ENCODE measurements around the gene HS3ST4.
"Not testable (repeated sequence)": the region's sequence is repeated elsewhere in the genome, so short reads cannot be mapped to it uniquely, and the experiment has no call there.

The HS3ST4 gene

GRCh38 chr16:25734430-25735385 lies 42.9 kb downstream of the HS3ST4 start:
- no peak for DNase-seq (ENCODE audit: low spot score)

- DNase-seq (ENCODE audit: low spot score), result no peak
Observed at GRCh38 chr16:25735645-25736044, 43.9 kb downstream of the HS3ST4 start.

- no peak for DNase-seq (ENCODE audit: low spot score)
Observed at GRCh38 chr16:25747160-25747758, 55.5 kb downstream of the HS3ST4 start.

GRCh38 chr16:25748092-25748654 lies 56.4 kb downstream of the HS3ST4 start:
- no peak for DNase-seq (ENCODE audit: low spot score)

DNA sequence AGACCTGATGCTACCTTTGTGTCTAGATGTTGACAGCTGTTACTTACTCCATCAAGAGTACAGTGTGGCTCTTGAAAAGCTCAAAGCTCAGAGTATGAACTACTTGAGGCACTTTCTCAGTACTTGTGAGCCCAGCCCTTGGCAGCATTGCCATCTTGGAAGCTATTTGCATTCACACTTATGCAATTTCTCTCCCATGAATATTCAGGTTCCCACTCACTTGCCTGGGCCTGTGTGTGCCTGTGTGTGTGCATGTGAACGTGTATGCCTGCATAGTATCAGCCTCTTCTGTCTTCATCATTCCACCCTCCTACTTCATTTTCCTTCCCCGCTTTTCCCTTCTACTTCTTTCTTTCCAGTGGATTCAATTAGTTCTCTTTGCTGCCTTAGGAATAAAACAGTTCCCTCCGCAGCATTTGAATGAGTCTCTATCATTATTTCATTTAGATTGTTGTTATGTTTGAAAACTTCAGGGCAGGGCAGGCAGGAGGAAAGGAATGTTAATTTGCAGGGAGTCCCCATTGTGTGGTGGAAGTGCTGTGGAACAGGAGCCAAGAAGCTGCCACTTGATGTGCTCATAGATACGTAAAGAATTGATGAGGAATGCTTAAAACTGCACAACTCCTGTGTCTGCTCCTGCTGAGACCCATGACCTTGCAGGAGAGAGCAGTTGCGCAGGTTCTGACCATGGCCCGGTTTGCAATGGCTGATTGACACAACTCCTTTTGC lies 58.9 kb downstream of the HS3ST4 start:
- no peak for DNase-seq (ENCODE audit: low spot score)

- DNase-seq (ENCODE audit: low spot score), result no peak
Observed at GRCh38 chr16:25751230-25751835, 59.6 kb downstream of the HS3ST4 start.

DNA sequence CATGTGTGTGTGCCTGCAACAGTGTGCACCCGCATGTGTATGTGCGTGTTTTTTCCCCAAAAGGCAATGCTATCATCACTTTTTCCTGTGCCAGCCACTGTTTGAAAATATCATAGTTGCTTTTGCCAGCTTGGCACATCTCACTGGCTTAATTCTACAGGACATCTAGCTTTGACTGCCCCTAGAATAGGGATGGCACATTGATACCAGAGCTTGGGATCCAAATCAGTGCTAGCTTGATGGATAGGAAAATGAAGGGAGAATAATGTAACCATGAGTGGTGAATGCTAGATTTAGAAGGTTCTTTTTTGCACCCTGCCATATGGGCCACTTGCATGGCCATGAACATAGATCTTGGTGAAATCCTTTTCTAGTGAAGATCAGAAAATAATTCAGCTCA lies 72.7 kb downstream of the HS3ST4 start:
- DNase-seq (ENCODE audit: low spot score), result no peak

- no peak for DNase-seq (ENCODE audit: low spot score)
Observed at GRCh38 chr16:25771216-25771615, 79.5 kb downstream of the HS3ST4 start.

DNA sequence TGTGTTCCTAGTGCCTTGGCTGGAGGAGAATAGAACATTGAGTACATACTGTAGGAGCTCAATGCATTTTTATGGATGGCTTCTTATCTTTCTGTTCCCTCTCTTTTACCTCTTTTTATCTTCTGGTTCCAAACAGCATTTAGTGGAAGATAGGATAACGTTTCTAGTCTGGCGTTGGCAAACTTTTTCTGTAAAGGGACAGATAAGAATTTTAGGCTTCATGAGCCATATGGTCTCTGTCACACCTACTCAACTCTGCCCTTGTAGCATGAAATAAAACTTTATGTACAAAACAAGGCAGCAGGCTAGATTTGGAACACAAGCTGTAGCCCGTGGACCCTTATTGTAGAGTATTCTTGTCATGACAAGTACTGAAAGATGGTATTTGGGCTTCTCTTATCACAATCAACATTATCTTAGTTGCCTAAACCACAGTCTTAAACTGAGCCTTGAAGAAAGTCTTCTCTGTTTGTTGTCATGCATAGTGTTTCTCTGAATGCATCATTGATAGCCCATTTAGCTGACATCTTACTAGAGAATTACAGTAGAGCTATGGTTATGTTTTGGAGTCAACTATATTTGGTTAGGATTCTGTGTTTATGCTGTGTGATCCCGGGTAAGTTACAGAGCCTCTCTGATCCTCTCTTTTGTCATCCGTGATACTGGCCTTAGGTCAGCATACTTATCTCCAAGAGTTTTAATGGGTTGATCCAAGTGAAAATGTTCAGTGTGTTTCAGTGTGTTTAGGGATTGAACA lies 80.2 kb downstream of the HS3ST4 start:
- no peak for DNase-seq (ENCODE audit: low spot score)

DNA sequence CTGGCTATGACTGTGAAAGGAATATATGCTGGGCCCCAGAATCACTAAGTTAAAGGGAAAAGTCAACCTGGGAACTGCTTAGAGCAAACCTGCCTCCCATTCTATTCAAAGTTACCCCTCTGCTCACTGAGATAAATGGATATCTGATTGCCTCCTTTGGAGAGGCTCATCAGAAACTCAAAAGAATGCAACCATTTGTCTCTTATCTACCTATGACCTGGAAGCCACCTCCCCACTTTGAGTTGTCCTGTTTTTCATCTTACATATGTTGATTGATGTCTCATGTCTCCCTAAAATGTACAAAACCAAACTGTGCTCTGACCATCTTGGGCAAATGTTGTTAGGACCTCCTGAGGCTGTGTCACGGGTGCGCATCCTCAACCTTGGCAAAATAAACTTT lies 84.5 kb downstream of the HS3ST4 start:
- DNase-seq (ENCODE audit: low spot score), result not testable (repeated sequence)

- DNase-seq (ENCODE audit: low spot score), result no peak
Observed at GRCh38 chr16:25783226-25783625, 91.5 kb downstream of the HS3ST4 start.

- DNase-seq (ENCODE audit: low spot score), result no peak
Observed at GRCh38 chr16:25785361-25785760, 93.6 kb downstream of the HS3ST4 start.

GRCh38 chr16:25786748-25787147 lies 95.0 kb downstream of the HS3ST4 start:
- no peak for DNase-seq (ENCODE audit: low spot score)

DNA sequence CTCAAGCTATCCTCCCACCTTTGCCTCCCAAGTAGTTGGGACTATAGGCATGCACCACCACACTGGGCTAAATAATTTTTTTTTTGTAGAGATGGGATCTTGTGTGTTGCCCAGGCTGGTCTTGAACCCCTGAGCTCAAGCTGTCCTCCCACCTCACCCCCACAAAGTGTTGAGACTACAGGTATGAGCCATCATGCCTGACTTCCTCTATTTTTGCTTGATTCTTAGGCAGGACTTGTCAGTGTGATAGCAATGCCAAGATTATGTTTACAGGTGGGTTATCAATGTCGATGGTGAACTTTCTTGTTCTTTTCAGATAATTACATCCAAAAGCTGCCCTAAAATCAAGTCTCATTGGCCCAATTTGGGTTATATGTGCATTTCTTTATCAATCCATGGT lies 96.9 kb downstream of the HS3ST4 start:
- no peak for DNase-seq (ENCODE audit: low spot score)

DNA sequence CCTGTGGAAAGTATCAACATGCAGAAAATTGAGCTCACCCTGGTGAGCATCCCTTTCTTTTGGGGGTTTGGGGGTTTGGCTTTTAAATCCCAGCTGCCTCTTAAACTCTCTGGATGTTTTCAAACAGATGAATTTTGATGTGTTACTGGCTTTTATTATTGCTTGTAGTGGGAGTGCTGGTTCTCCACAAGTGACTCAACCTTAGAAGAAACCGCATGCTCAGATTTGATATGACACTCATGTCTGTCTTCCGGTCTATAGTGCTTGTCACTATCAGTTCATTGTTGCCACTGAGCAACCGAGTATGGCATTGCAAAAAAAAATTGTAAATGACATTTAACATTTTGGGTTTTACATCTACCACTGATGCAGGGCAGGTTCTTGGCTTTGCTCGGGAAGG lies 104.5 kb downstream of the HS3ST4 start:
- DNase-seq (ENCODE audit: low spot score), result no peak

- DNase-seq (ENCODE audit: low spot score), result no peak
Observed at GRCh38 chr16:25798065-25798464, 106.3 kb downstream of the HS3ST4 start.

DNA sequence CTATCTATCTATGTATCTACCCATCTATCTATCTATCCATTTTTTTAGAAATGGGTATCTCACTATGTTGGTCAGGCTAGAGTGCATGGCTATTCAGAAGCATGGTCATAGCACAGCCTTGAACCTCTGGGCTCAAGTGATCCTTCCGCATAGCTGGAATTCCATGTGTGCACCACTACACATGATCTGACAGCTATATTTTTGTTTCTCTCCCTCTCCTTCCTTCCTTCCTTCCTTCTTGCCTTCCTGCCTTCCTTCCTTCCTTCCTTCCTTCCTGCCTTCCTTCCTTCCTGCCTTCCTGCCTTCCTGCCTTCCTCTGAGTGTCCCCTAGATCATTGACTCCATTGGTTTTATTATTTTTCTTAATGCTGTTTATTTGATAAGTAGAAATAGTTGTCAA lies 108.1 kb downstream of the HS3ST4 start:
- no peak for DNase-seq (ENCODE audit: low spot score)

- no peak for DNase-seq (ENCODE audit: low spot score)
Observed at GRCh38 chr16:25812215-25812614, 120.5 kb downstream of the HS3ST4 start.

DNA sequence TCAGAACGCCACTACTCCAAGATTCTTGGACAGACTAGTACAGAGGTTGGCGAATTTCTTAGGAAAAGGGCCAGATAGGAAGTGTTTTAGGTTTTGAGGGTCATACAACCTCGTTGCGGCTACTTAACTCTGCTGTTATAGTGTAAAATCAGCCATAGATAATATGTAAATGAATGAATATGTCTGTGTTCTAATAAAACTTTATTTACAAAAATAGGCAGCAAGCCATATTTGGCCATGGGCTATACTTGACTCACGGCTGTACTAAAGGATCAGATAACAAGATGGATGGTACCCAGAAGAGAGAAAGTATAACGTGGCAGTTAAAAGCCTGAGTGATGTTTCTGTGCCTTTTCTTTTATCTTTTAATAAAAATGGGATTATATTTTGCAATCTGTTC lies 125.5 kb downstream of the HS3ST4 start:
- DNase-seq (ENCODE audit: low spot score), result no peak

DNA sequence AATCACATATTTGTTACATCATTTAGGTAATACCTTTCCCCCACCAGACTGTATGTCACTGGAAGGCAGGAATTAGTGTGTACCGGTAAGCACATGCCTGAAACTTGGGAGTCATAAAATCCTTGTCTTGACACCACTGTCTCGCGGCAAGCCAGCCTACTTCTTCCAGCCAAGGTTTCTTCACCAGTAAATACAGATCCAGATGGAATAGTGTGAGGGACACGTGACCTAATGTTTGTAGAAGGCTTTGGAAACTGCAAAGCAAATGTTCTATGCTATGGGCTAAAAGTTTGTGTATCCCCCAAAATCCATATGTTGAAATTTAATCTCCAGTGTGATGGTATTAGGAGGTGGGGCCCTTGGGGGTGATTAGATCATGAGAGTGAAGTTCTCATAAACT lies 126.1 kb downstream of the HS3ST4 start:
- no peak for DNase-seq (ENCODE audit: low spot score)

GRCh38 chr16:25823891-25824290 lies 132.1 kb downstream of the HS3ST4 start:
- DNase-seq (ENCODE audit: low spot score), result peak; percentile 15

All from COLO829 (cell line).